ENCODE measurements around the gene RAB23. TPM values are rescaled to one million over a fixed set of nuclear protein-coding genes. Genes with fewer than 3 reads are reported as not detected.

RAB23 gene
- total and polyA plus RNA-seq, 2 experiments from 2014 or later = 5.2 to 16.7 TPM

- TF ChIP-seq ZNF462 (CRISPR knock-in tag; IDR thresholded peaks at IDR 0.05) (no peak), EZH2phosphoT487 (IDR thresholded peaks at IDR 0.05; ENCODE audit: unreplicated experiment) (no peak), CTCF (conservative IDR thresholded peaks at IDR 0.05; ENCODE audit: low read depth in 2 of 2) (no peak), NANOG (IDR thresholded peaks at IDR 0.05; ENCODE audit: borderline replicate concordance) (no peak), ZNF331 (CRISPR knock-in tag; IDR thresholded peaks at IDR 0.05; ENCODE audit: low read depth) (no peak), POLR2AphosphoS5 (IDR thresholded peaks at IDR 0.05; ENCODE audit: low read depth) (no peak), EZH2 (IDR thresholded peaks at IDR 0.05; ENCODE audit: low read depth, unreplicated experiment) (no peak)
These were observed 46.2 kb upstream of the RAB23 start (continued) for GRCh38 chr6:57268294-57268640.

GRCh38 chr6:57267586-57268293 lies 45.6 kb upstream of the RAB23 start:
- H3K9me2 ChIP-seq (ENCODE audit: insufficient read depth) = no peaks in the 10 kb centered on the region
- Mint-ChIP-seq H3K9me3 (peaks cover 4% of the 10 kb centered on the region), H3K4me1 (no peaks in the 10 kb centered on the region), H3K27me3 (ENCODE audit: insufficient read depth, low read depth, poor library complexity) (peaks cover 2% of the 10 kb centered on the region), H3K27ac (no peak overlapping the region), H3K4me3 (no peak overlapping the region), H3K36me3 (ENCODE audit: low read depth) (peaks cover 3% of the 10 kb centered on the region; the same call in 1 of the 3 replicates)
- H4K20me1 ChIP-seq (replicated peaks; ENCODE audit: insufficient read depth) = no peaks in the 10 kb centered on the region
- no peaks in the 10 kb centered on the region for H3K27me3 ChIP-seq (ENCODE audit: insufficient read depth)
- H3K79me2 ChIP-seq (replicated peaks; ENCODE audit: insufficient read depth) = no peaks in the 10 kb centered on the region
- H3K36me3 ChIP-seq (ENCODE audit: insufficient read depth) = no peaks in the 10 kb centered on the region
- no peak overlapping the region for H3K4me3 ChIP-seq
- H3K4me2 ChIP-seq = no peak overlapping the region
- no peaks in the 10 kb centered on the region for H3F3A ChIP-seq (replicated peaks; ENCODE audit: low read depth)
- H3K27ac ChIP-seq (ENCODE audit: low read depth) = no peak overlapping the region
- DNase-seq (ENCODE audit: low spot score) = peak; percentile 81
- no peaks in the 10 kb centered on the region for H3K4me1 ChIP-seq (ENCODE audit: insufficient read depth)
- peak; percentile 71 to 84 for TF ChIP-seq CTCF (conservative IDR thresholded peaks at IDR 0.05; ENCODE audit: low read depth in 2 of 2)
- no peak for TF ChIP-seq REST (IDR thresholded peaks at IDR 0.05; ENCODE audit: unreplicated experiment)
- peak; percentile 28; the same call in 1 of the 3 replicates for ATAC-seq
- peak overlapping the region; percentile 39; the same call in 1 of the 2 replicates for H2AFZ ChIP-seq

Data from GM23338 (cell line).